ENCODE data around the gene GPANK1. TPM values are rescaled to one million over a fixed set of nuclear protein-coding genes. Genes with fewer than 3 reads are reported as not detected.

The GPANK1 gene
- total and polyA plus RNA-seq, 9 of the 15 experiments (the other 6 are each of a cell fraction or from before 2014, with no cell fraction given): 32.2 to 111 (median 46.3) TPM

DNA sequence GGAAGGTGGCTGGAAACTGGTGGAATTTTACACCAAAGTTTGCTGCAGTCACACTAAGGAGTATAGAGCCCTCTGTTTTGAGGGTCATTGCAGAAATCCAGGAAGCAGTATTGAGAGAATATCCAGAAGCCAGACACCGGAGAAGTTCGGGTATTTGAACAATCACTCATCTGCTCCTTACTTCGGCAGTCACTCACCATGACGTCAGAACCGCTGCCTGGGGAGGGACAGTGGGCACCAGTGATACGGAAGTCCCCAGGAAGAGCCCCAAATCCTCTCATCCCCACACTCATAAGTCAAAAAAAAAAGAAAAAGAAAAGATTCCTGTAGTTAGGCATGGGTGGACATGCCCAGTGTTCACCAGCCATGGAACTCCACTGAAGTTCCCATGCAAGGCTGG lies 12.1 kb upstream of the GPANK1 start:
- ChIA-PET CTCF (ENCODE audit: low intra/inter-chr PET ratio) (interaction anchor here (0.5 kb wide), 1 partner anchor 11 kb away, joined by 5 read pairs; the partner anchor contains the start of gene CSNK2B), POLR2A (interaction anchor here (1.9 to 2.5 kb wide), 3 partner anchors 12 to 17 kb away, joined by 8 to 33 read pairs (median 14); partner anchors contain the start of genes CSNK2B and GPANK1)
- no peak overlapping the region for H3K4me3 ChIP-seq
- no peaks in the 10 kb centered on the region for H3K27me3 ChIP-seq (ENCODE audit: control insufficient read depth in 2 of 2, insufficient read depth in 2 of 2, low read length in 2 of 2)
- H3K4me1 ChIP-seq (replicated peaks in 1 of 2; ENCODE audit: control insufficient read depth in 2 of 2, insufficient read depth in 2 of 2, low read length in 2 of 2): peaks cover 9 to 12% of the 10 kb centered on the region in 2 experiments
- peak overlapping the region; percentile 39 for H3K4me2 ChIP-seq (ENCODE audit: insufficient read depth, low read length)
- no TSS peak for BruUV-seq (replicated peaks)
- FAIRE-seq: peak; percentile 29
- no peaks in the 10 kb centered on the region for H3K9me3 ChIP-seq (replicated peaks; ENCODE audit: control insufficient read depth, insufficient read depth, low read depth, low read length)
- peak; percentile 38 for ATAC-seq
- H3K27ac ChIP-seq (ENCODE audit: extremely low read depth, low read depth, low read length): no peak overlapping the region
- in situ Hi-C loops (cut with MboI) (no loop called here), intact Hi-C loops (cut with micrococcal nuclease) (no loop called here)
- H2AFZ ChIP-seq (ENCODE audit: low read depth, low read length): peak overlapping the region; percentile 79
- WGBS (ENCODE audit: insufficient coverage, low coverage, missing lambda C conversion rate): 6% methylated on average over 6 of the region's 6 CpGs
- DNase-seq (ENCODE audit: extremely low read depth in 1 of 4, low spot score in 3 of 4): peak in 3 of 4 experiments; percentile 53 to 73 (median 71)
- no peaks in the 10 kb centered on the region for H3K79me2 ChIP-seq (ENCODE audit: control insufficient read depth, insufficient read depth, low read length)
- H3K9ac ChIP-seq (ENCODE audit: insufficient read depth in 1 of 2, low read depth in 2 of 2, low read length in 2 of 2): peak overlapping the region; percentile 16 to 70; a peak in 2 of 4 replicates
- H4K20me1 ChIP-seq (replicated peaks; ENCODE audit: control insufficient read depth, insufficient read depth, low read length): no peaks in the 10 kb centered on the region
- peaks cover 21% of the 10 kb centered on the region for H3K36me3 ChIP-seq (ENCODE audit: control insufficient read depth, insufficient read depth, low read length)
- H3K9me1 ChIP-seq (ENCODE audit: control insufficient read depth, insufficient read depth, low read length): no peaks in the 10 kb centered on the region
- no peak for TF ChIP-seq ZNF134 (CRISPR knock-in tag; conservative IDR thresholded peaks at IDR 0.05)
- no peak for TF ChIP-seq RBM14 (IDR thresholded peaks at IDR 0.05; ENCODE audit: borderline replicate concordance, insufficient read depth, low read depth, low read length)
- TF ChIP-seq, protein P1, sequence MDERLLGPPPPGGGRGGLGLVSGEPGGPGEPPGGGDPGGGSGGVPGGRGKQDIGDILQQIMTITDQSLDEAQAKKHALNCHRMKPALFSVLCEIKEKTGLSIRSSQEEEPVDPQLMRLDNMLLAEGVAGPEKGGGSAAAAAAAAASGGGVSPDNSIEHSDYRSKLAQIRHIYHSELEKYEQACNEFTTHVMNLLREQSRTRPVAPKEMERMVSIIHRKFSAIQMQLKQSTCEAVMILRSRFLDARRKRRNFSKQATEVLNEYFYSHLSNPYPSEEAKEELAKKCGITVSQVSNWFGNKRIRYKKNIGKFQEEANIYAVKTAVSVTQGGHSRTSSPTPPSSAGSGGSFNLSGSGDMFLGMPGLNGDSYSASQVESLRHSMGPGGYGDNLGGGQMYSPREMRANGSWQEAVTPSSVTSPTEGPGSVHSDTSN (CRISPR knock-in tag; IDR thresholded peaks at IDR 0.05; ENCODE audit: low read depth): peak; percentile 55; the same call in 1 of the 2 replicates
- TF ChIP-seq, protein P1 (tag; conservative IDR thresholded peaks at IDR 0.05; ENCODE audit: low read depth): peak; percentile 90
- TF ChIP-seq, protein P2, sequence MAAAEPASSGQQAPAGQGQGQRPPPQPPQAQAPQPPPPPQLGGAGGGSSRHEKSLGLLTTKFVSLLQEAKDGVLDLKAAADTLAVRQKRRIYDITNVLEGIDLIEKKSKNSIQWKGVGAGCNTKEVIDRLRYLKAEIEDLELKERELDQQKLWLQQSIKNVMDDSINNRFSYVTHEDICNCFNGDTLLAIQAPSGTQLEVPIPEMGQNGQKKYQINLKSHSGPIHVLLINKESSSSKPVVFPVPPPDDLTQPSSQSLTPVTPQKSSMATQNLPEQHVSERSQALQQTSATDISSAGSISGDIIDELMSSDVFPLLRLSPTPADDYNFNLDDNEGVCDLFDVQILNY (CRISPR knock-in tag; IDR thresholded peaks at IDR 0.05): no peak
- 0 out of 2 replicates have a peak, but pooled peaks have one; percentile 24 for TF ChIP-seq MYC (IDR thresholded peaks at IDR 0.05; ENCODE audit: low read depth, low read length)
- no peak for TF ChIP-seq MYC (CRISPR knock-in tag; IDR thresholded peaks at IDR 0.05; ENCODE audit: borderline replicate concordance, low read depth)
- TF ChIP-seq, protein P3, sequence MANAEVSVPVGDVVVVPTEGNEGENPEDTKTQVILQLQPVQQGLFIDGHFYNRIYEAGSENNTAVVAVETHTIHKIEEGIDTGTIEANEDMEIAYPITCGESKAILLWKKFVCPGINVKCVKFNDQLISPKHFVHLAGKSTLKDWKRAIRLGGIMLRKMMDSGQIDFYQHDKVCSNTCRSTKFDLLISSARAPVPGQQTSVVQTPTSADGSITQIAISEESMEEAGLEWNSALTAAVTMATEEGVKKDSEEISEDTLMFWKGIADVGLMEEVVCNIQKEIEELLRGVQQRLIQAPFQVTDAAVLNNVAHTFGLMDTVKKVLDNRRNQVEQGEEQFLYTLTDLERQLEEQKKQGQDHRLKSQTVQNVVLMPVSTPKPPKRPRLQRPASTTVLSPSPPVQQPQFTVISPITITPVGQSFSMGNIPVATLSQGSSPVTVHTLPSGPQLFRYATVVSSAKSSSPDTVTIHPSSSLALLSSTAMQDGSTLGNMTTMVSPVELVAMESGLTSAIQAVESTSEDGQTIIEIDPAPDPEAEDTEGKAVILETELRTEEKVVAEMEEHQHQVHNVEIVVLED (CRISPR knock-in tag; IDR thresholded peaks at IDR 0.05): peak; percentile 48
- 0 out of 4 replicates have a peak, but pooled peaks of 1 of the 2 experiments have one; percentile 29 for TF ChIP-seq TRIM24 (IDR thresholded peaks at IDR 0.05)
- no peak for TF ChIP-seq SP2 (IDR thresholded peaks at IDR 0.05; ENCODE audit: extremely low read depth, low read depth, low read length, poor library complexity, severe bottlenecking)
- peak; percentile 65; the same call in 1 of the 2 replicates for TF ChIP-seq DMBX1 (CRISPR knock-in tag; IDR thresholded peaks at IDR 0.05; ENCODE audit: borderline replicate concordance)
- no peak for TF ChIP-seq SRF (CRISPR knock-in tag; IDR thresholded peaks at IDR 0.05)
- no peak for TF ChIP-seq HNRNPUL1 (IDR thresholded peaks at IDR 0.05; ENCODE audit: low read length)
- TF ChIP-seq ELF4 (CRISPR knock-in tag; IDR thresholded peaks at IDR 0.05): 0 out of 2 replicates have a peak, but pooled peaks have one; percentile 37
- TF ChIP-seq SRSF1 (IDR thresholded peaks at IDR 0.05; ENCODE audit: low read depth, low read length): no peak
- TF ChIP-seq MEIS2 (IDR thresholded peaks at IDR 0.05; ENCODE audit: partially characterized antibody): peak; percentile 89
- 0 out of 2 replicates have a peak, but pooled peaks have one; percentile 31 for TF ChIP-seq ZNF444 (CRISPR knock-in tag; IDR thresholded peaks at IDR 0.05)
- 0 out of 2 replicates have a peak, but pooled peaks have one; percentile 17 for TF ChIP-seq MCM3 (IDR thresholded peaks at IDR 0.05)
